ENCODE results near the gene TLE3.

- TF ChIP-seq POLR2A (IDR thresholded peaks at IDR 0.05; ENCODE audit: low read length) (no peak), GATA1 (IDR thresholded peaks at IDR 0.05; ENCODE audit: low read depth, low read length) (no peak)
Observed at GRCh38 chr15:70146771-70147170, 49.1 kb upstream of the TLE3 start.
